H1 (cell line): ENCODE measurements around the gene CACNA1D. TPM values are rescaled to one million over a fixed set of nuclear protein-coding genes. Genes with fewer than 3 reads are reported as not detected.

ENCODE experiments used
- CTCF ChIA-PET: fragments of 300-600 bp; sonication (Branson Sonifier 250); formaldehyde crosslinking; loops from one replicate; lab custom pipeline; 2021; ENCODE audit not compliant: partially characterized antibody; lab: Charles Lee
- POLR2A ChIA-PET: fragments of 300-600 bp; sonication (Branson Sonifier 250); formaldehyde crosslinking; loops from one replicate; lab custom pipeline; 2021; ENCODE audit warnings: inconsistent platforms; ENCODE audit not compliant: partially characterized antibody; lab: Charles Lee
- DNase-seq, 2 experiments: peaks; one replicate each; pipeline versions ENCODE4 v3.0.0 to v3.0.0-alpha.2; 2010 to 2022; ENCODE audit warnings: low spot score in 2 of 2, low read depth in 1 of 2, mixed read lengths in 1 of 2
- FAIRE-seq: peaks from 2 replicates; lab custom pipeline; 2011; peaks lifted over from hg19 to GRCh38; lab: Jason Lieb, UNC
- H2AFZ ChIP-seq: 2 replicates; pipeline ENCODE4 v1.8.1; 2012; ENCODE audit warnings: low read length, inconsistent platforms
- H2AK5ac ChIP-seq: 2 replicates; pipeline ENCODE4 v1.6.1; 2013; ENCODE audit warnings: low read depth, low read length
- H2BK120ac ChIP-seq: replicated peaks from 2 replicates; pipeline ENCODE3; 2013; ENCODE audit warnings: low read depth, low read length, inconsistent platforms
- H2BK12ac ChIP-seq: 2 replicates; pipeline ENCODE4 v1.6.1; 2013; ENCODE audit warnings: low read depth, low read length
- H2BK15ac ChIP-seq: 2 replicates; pipeline ENCODE4 v1.6.1; 2013; ENCODE audit warnings: low read length
- H2BK20ac ChIP-seq: 2 replicates; pipeline ENCODE4 v1.6.1; 2013; ENCODE audit warnings: low read length
- H2BK5ac ChIP-seq: 2 replicates; pipeline ENCODE4 v1.6.1; 2013; ENCODE audit warnings: low read depth, low read length
- H3K14ac ChIP-seq: 2 replicates; pipeline ENCODE4 v1.6.1; 2013; ENCODE audit warnings: inconsistent platforms; ENCODE audit not compliant: insufficient read length
- H3K18ac ChIP-seq: 2 replicates; pipeline ENCODE4 v1.6.1; 2013; ENCODE audit warnings: low read length; ENCODE audit errors: extremely low read depth
- H3K23ac ChIP-seq: 2 replicates; pipeline ENCODE4 v1.6.1; 2013; ENCODE audit warnings: inconsistent platforms; ENCODE audit not compliant: insufficient read length
- H3K23me2 ChIP-seq: 2 replicates; pipeline ENCODE4 v1.6.1; 2013; ENCODE audit warnings: low read depth, low read length
- H3K27ac ChIP-seq: 2 replicates; pipeline ENCODE4 v1.6.1; 2011; ENCODE audit warnings: low read depth, low read length, inconsistent platforms
- H3K27me3 ChIP-seq, 4 experiments: replicated peaks in 1 of 4; 1 replicate in 1 of 4; 2 replicates in 3 of 4; pipeline versions ENCODE4 v1.6.1 to v1.8.1; 2011 to 2013; ENCODE audit warnings: low read length in 3 of 4, mild to moderate bottlenecking in 3 of 4, inconsistent platforms in 2 of 4, mixed read lengths in 2 of 4, moderate library complexity in 1 of 4; ENCODE audit not compliant: control insufficient read depth in 3 of 4, insufficient read depth in 3 of 4; ENCODE audit errors: extremely low read depth in 1 of 4
- H3K36me3 ChIP-seq, 4 experiments: 2 replicates each; pipeline versions ENCODE4 v1.6.1 to v1.8.1; 2011 to 2013; ENCODE audit warnings: mild to moderate bottlenecking in 4 of 4, low read length in 3 of 4, moderate library complexity in 2 of 4, control low read depth in 1 of 4, inconsistent platforms in 1 of 4; ENCODE audit not compliant: insufficient read depth in 4 of 4, control insufficient read depth in 2 of 4
- H3K4ac ChIP-seq: replicated peaks from 2 replicates; pipeline ENCODE3; 2013; ENCODE audit warnings: low read length, low read depth, mixed read lengths, inconsistent platforms; ENCODE audit not compliant: insufficient read length
- H3K4me1 ChIP-seq, 4 experiments: replicated peaks in 1 of 4; 1 replicate in 1 of 4; 2 replicates in 3 of 4; pipeline versions ENCODE4 v1.6.1 to v1.8.1; 2011 to 2013; ENCODE audit warnings: low read length in 3 of 4, inconsistent platforms in 2 of 4, mixed read lengths in 1 of 4; ENCODE audit not compliant: insufficient read depth in 4 of 4, control insufficient read depth in 3 of 4
- H3K4me2 ChIP-seq, 2 experiments: 2 replicates each; pipeline versions ENCODE4 v1.6.1 to v1.8.1; 2011 to 2013; ENCODE audit warnings: low read depth in 2 of 2, low read length in 2 of 2, control low read depth in 1 of 2, inconsistent platforms in 1 of 2, mild to moderate bottlenecking in 1 of 2; ENCODE audit not compliant: insufficient read depth in 1 of 2
- H3K4me3 ChIP-seq, 4 experiments: fragments of 200-600, 300-600 bp in 1 of 4; sonication (generic), shearing (Covaris generic), sonication (Bioruptor Twin) in 1 of 4; 2 replicates each; pipeline versions ENCODE4 v1.5.1 to v1.8.1; 2011 to 2016; ENCODE audit warnings: low read length in 4 of 4, low read depth in 3 of 4, control low read depth in 2 of 4, inconsistent platforms in 2 of 4, mild to moderate bottlenecking in 2 of 4, mixed read lengths in 1 of 4, moderate library complexity in 1 of 4; ENCODE audit not compliant: insufficient read depth in 2 of 4; ENCODE audit errors: extremely low read depth in 1 of 4
- H3K56ac ChIP-seq: replicated peaks from 2 replicates; pipeline ENCODE3; 2013; ENCODE audit warnings: low read depth, mild to moderate bottlenecking, mixed read lengths, low read length, inconsistent platforms; ENCODE audit not compliant: insufficient read length
- H3K79me1 ChIP-seq: 2 replicates; pipeline ENCODE4 v1.6.1; 2013; ENCODE audit warnings: low read depth, low read length, control low read depth
- H3K79me2 ChIP-seq, 2 experiments: 2 replicates each; pipeline versions ENCODE4 v1.6.1 to v1.8.1; 2012 to 2013; ENCODE audit warnings: low read length in 2 of 2, mild to moderate bottlenecking in 2 of 2, inconsistent platforms in 1 of 2; ENCODE audit not compliant: insufficient read depth in 2 of 2, control insufficient read depth in 1 of 2
- H3K9ac ChIP-seq, 4 experiments: replicated peaks in 1 of 4; 1 replicate in 1 of 4; 2 replicates in 3 of 4; pipeline versions ENCODE4 v1.6.1 to v1.8.1; 2011 to 2013; ENCODE audit warnings: low read depth in 3 of 4, low read length in 3 of 4, control low read depth in 2 of 4, mild to moderate bottlenecking in 2 of 4, moderate library complexity in 2 of 4, inconsistent platforms in 1 of 4; ENCODE audit errors: extremely low read depth in 1 of 4
- H3K9me3 ChIP-seq, 2 experiments: 2 replicates each; pipeline versions ENCODE4 v1.6.1 to v1.8.1; 2012 to 2013; ENCODE audit warnings: mild to moderate bottlenecking in 2 of 2, moderate library complexity in 2 of 2, control low read depth in 1 of 2, inconsistent platforms in 1 of 2, low read depth in 1 of 2, low read length in 1 of 2, mixed read lengths in 1 of 2; ENCODE audit not compliant: insufficient read depth in 2 of 2
- H4K20me1 ChIP-seq, 2 experiments: replicated peaks in 1 of 2; 2 replicates each; pipeline versions ENCODE3 to v1.8.1; 2011 to 2013; ENCODE audit warnings: inconsistent platforms in 2 of 2, low read length in 2 of 2, mild to moderate bottlenecking in 1 of 2; ENCODE audit not compliant: insufficient read depth in 2 of 2, control insufficient read depth in 1 of 2
- H4K5ac ChIP-seq: 2 replicates; pipeline ENCODE4 v1.6.1; 2013; ENCODE audit warnings: low read length, low read depth, mixed read lengths, inconsistent platforms; ENCODE audit not compliant: insufficient read length
- H4K8ac ChIP-seq: 2 replicates; pipeline ENCODE4 v1.8.0; 2013; ENCODE audit warnings: mild to moderate bottlenecking, moderate library complexity, low read length, inconsistent platforms; ENCODE audit not compliant: insufficient read depth; ENCODE audit errors: extremely low read depth
- H4K91ac ChIP-seq: replicated peaks from 2 replicates; pipeline ENCODE3; 2013; ENCODE audit warnings: low read length, mixed read lengths, inconsistent platforms; ENCODE audit not compliant: insufficient read length
- CREB1 ChIP-seq: IDR thresholded peaks from 2 replicates; pipeline ENCODE4 v1.6.1; 2012; ENCODE audit warnings: inconsistent platforms
- HDAC2 ChIP-seq, 2 experiments: fragments of 300-600 bp in 1 of 2; sonication (generic) in 1 of 2; IDR thresholded peaks; 2 replicates each; pipeline ENCODE4 v1.6.1; 2011 to 2012; ENCODE audit warnings: low read depth in 2 of 2, low read length in 2 of 2, mild to moderate bottlenecking in 2 of 2, moderate library complexity in 2 of 2, borderline replicate concordance in 1 of 2, inconsistent platforms in 1 of 2
- RBBP5 ChIP-seq: IDR thresholded peaks from 2 replicates; pipeline ENCODE4 v1.7.1; 2012; ENCODE audit warnings: low read depth, mild to moderate bottlenecking, inconsistent platforms, low read length, moderate library complexity, borderline replicate concordance
- USF2 ChIP-seq: IDR thresholded peaks from 2 replicates; pipeline ENCODE4 v1.6.1; 2011; ENCODE audit warnings: low read length, improper control_type of control experiment
- WGBS, 2 experiments: shearing (Covaris generic) in 1 of 2; methylation state at CpG; one replicate each; pipeline versions ENCODE4 v1.1.6 to v1.1.7; 2013 to 2015; ENCODE audit warnings: low lambda C conversion rate in 2 of 2, mixed read lengths in 2 of 2, inconsistent platforms in 1 of 2, low coverage in 1 of 2, missing lambda C conversion rate in 1 of 2; ENCODE audit not compliant: insufficient replicate concordance in 2 of 2, insufficient coverage in 1 of 2, insufficient read length in 1 of 2; ENCODE audit errors: extremely low coverage in 1 of 2, missing lambda C conversion rate in 1 of 2; 5-methylcytosine and 5-hydroxymethylcytosine counted together
- polyA plus RNA-seq, 7 experiments: library from polyadenylated mRNA; depleted of rRNA in 3 of 7; stranded (reverse) in 5 of 7; unstranded in 2 of 7; fragments of >200 nt in 5 of 7; fragments of 200-250 nt in 2 of 7; gene quantifications; 1 replicate in 5 of 7; 2 replicates in 1 of 7; 4 replicates in 1 of 7; pipeline versions ENCODE4 v1.2.1 to v1.2.3, GENCODE V29; 2011 to 2013; ENCODE audit warnings: missing spikeins in 2 of 7, mixed read lengths in 2 of 7
- total RNA-seq: library from RNA; stranded (reverse); fragmentation: NEBNext Ultra II Directional; extraction: Animal tissue kit (Norgen Biotek cat#: 25700); gene quantifications from 2 replicates; pipeline ENCODE4 v1.2.1, GENCODE V29; 2021
- TF ChIP-seq, protein P1 (sequence below): IDR thresholded peaks from 2 replicates; pipeline ENCODE4 v1.6.1; 2012; ENCODE audit warnings: inconsistent platforms

CACNA1D gene
- total and polyA plus RNA-seq, 2 of the 8 experiments (the other 6 are each of a cell fraction or from before 2014, with no cell fraction given): 2.0 to 2.9 TPM

- Histone ChIP-seq H2BK15ac (no peak overlapping the region), H3K14ac (no peak overlapping the region), H3K23ac (no peak overlapping the region), H3K18ac (no peak overlapping the region), H3K4me2 (no peak overlapping the region), H3K79me1 (no peaks in the 10 kb centered on the region), H2AFZ (no peak overlapping the region), H3K79me2 (no peaks in the 10 kb centered on the region), H3K9ac (no peak overlapping the region), H3K27ac (no peak overlapping the region), H3K9me3 (no peaks in the 10 kb centered on the region), H4K20me1 (no peaks in the 10 kb centered on the region), H2BK20ac (no peak overlapping the region), H4K5ac (no peak overlapping the region), H2BK12ac (0 out of 2 replicates have a peak overlapping the region, but pooled peaks have one; percentile 14), H2BK5ac (no peak overlapping the region), H3K23me2 (no peaks in the 10 kb centered on the region), H2AK5ac (no peak overlapping the region), H4K91ac (no peak overlapping the region), H3K4ac (no peak overlapping the region), H3K27me3 (no peaks in the 10 kb centered on the region), H2BK120ac (no peak overlapping the region), H3K4me3 (no peak overlapping the region), H3K4me1 (no peaks in the 10 kb centered on the region), H3K36me3 (no peaks in the 10 kb centered on the region), H4K8ac (no peak overlapping the region), H3K56ac (no peak overlapping the region)
- TF ChIP-seq RBBP5: no peak
- no peak for TF ChIP-seq CREB1
- TF ChIP-seq USF2: no peak
- no peak for TF ChIP-seq HDAC2 (IDR thresholded peaks at IDR 0.05; ENCODE audit: borderline replicate concordance in 1 of 2, low read depth in 2 of 2, low read length in 2 of 2)
- TF ChIP-seq, protein P1, sequence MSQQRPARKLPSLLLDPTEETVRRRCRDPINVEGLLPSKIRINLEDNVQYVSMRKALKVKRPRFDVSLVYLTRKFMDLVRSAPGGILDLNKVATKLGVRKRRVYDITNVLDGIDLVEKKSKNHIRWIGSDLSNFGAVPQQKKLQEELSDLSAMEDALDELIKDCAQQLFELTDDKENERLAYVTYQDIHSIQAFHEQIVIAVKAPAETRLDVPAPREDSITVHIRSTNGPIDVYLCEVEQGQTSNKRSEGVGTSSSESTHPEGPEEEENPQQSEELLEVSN: no peak
- DNase-seq: no peak
- 88% methylated on average over 9 of the region's 9 CpGs; no CpG with 5 or more reads in 1 of the 2 experiments for WGBS, 2 experiments
- FAIRE-seq: no peak
- ChIA-PET POLR2A (no interaction called here), CTCF (interaction anchor here (1.0 to 1.1 kb wide), 2 partner anchors 16 to 56 kb away, joined by 3 read pairs; no protein-coding TSS in a partner anchor)
These were observed 232.2 kb downstream of the CACNA1D start for GRCh38 chr3:53726643-53727042.
